HUES64 (cell line): ENCODE measurements around the gene HYDIN.

Source experiments
- H3K27ac ChIP-seq: 2 replicates; pipeline ENCODE4 v1.7.0; 2013; ENCODE audit warnings: low read depth, low read length, inconsistent platforms
- H3K27me3 ChIP-seq: 2 replicates; pipeline ENCODE4 v1.6.1; 2013; ENCODE audit warnings: mild to moderate bottlenecking, low read length; ENCODE audit not compliant: insufficient read depth
- H3K36me3 ChIP-seq: 2 replicates; pipeline ENCODE4 v1.6.1; 2013; ENCODE audit warnings: mild to moderate bottlenecking, low read length; ENCODE audit not compliant: insufficient read depth
- H3K4me1 ChIP-seq: 2 replicates; pipeline ENCODE4 v1.6.1; 2013; ENCODE audit warnings: mild to moderate bottlenecking, low read length, moderate library complexity; ENCODE audit not compliant: insufficient read depth
- H3K4me3 ChIP-seq: 2 replicates; pipeline ENCODE4 v1.5.1; 2013; ENCODE audit warnings: mild to moderate bottlenecking, low read length, moderate library complexity
- H3K9ac ChIP-seq: 2 replicates; pipeline ENCODE4 v1.6.1; 2013; ENCODE audit warnings: mild to moderate bottlenecking, low read depth, low read length
- H3K9me3 ChIP-seq: 2 replicates; pipeline ENCODE4 v1.6.1; 2013; ENCODE audit warnings: low read depth, low read length; ENCODE audit not compliant: insufficient read depth
- WGBS: fragments of 150-250, 120-280 bp; methylation state at CpG from one replicate; pipeline ENCODE4 v1.1.7; 2013; ENCODE audit warnings: missing lambda C conversion rate; 5-methylcytosine and 5-hydroxymethylcytosine counted together

Gene HYDIN

DNA sequence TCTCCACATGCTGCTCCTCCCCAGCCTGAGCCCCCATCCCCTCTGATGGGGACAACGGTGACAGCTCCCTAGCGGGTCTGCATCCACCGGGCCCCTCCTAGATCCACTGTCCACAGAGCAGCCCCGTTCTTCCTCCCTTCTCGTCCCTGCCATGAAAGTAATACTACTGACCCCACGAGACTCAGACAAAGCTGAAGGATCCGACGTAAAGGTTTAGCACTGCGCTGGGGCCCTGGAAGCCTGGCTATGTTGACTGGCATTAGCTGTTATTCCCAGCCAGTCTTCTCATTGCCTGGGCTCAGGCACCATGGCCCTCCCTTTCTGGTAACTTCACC lies 460.3 kb downstream of the HYDIN start:
- Histone ChIP-seq H3K9ac (no peak overlapping the region), H3K4me1 (no peaks in the 10 kb centered on the region), H3K27ac (no peak overlapping the region), H3K27me3 (no peaks in the 10 kb centered on the region), H3K9me3 (no peaks in the 10 kb centered on the region), H3K36me3 (peaks cover 41% of the 10 kb centered on the region), H3K4me3 (no peak overlapping the region)
- 96% methylated on average over 9 of the region's 9 CpGs for WGBS

DNA sequence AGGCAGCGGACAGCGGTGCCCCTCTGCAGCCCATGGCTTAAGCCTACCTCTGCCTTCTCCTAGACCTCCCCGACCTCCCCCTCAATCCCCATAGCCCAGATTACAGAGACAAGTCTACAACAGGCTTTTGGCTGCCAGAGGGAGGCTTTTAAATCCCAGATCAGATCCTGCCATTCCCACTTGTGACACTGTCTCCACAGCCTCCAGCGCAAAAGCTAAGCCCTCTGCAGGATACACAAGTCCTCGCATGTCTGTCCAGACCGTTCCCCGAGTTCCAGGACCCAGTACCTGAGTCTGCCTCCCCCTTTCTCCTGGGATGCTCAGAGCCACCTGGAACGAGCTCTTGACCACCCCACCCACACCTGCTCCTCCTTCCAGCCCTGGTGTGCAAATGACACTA lies 460.8 kb downstream of the HYDIN start:
- H3K4me1 ChIP-seq: no peaks in the 10 kb centered on the region
- 94% methylated on average over 8 of the region's 8 CpGs for WGBS
- no peaks in the 10 kb centered on the region for H3K27me3 ChIP-seq
- no peak overlapping the region for H3K4me3 ChIP-seq
- H3K27ac ChIP-seq: no peak overlapping the region
- H3K9ac ChIP-seq: no peak overlapping the region
- H3K36me3 ChIP-seq: peaks cover 41% of the 10 kb centered on the region
- H3K9me3 ChIP-seq: no peaks in the 10 kb centered on the region

DNA sequence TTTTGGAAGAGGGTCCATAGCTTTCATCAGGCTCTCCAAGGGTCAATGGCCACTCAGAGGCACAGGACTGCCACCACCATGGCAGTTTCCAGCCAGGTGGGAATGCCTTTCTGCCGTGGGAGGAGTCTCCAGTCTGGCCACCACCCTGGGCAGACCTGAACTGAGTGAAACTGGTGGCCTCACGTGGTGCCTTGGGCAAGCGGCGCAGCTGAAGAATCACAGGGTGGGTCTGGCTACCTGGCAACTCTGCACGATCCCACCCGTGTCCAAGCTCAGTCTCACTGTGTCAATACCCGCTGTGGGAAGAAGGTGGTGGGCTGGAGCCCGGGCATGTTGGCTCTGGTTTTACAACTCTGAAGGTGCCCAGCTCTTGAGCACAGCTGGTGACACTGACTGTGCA lies 461.4 kb downstream of the HYDIN start:
- Histone ChIP-seq H3K4me3 (no peak overlapping the region), H3K36me3 (peaks cover 39% of the 10 kb centered on the region), H3K9me3 (no peaks in the 10 kb centered on the region), H3K27ac (no peak overlapping the region), H3K27me3 (no peaks in the 10 kb centered on the region), H3K4me1 (no peaks in the 10 kb centered on the region), H3K9ac (no peak overlapping the region)
- 97% methylated on average over 8 of the region's 8 CpGs for WGBS

DNA sequence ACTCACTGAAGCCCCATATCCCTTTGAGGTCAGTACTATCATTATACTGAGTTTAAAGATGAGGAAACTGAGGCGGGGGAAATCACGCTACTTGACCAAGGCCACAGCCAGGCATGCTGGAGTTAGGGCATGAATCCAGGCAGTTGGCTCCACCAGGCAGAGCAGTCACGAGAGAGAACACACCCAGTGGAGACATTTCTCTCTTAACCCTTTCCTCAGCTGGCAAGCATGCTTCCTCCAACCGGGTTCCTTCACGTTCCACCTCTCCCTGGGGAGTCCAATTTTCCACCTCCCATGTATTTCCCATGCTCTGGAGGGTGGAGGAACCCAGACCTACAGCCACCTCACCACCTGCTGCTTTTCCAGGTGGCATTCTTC lies 462.3 kb downstream of the HYDIN start:
- Histone ChIP-seq H3K36me3 (peaks cover 35% of the 10 kb centered on the region), H3K4me3 (no peak overlapping the region), H3K9me3 (no peaks in the 10 kb centered on the region), H3K27me3 (no peaks in the 10 kb centered on the region), H3K27ac (no peak overlapping the region), H3K4me1 (no peaks in the 10 kb centered on the region), H3K9ac (no peak overlapping the region)
- 87% methylated on average over 5 of the region's 5 CpGs for WGBS

DNA sequence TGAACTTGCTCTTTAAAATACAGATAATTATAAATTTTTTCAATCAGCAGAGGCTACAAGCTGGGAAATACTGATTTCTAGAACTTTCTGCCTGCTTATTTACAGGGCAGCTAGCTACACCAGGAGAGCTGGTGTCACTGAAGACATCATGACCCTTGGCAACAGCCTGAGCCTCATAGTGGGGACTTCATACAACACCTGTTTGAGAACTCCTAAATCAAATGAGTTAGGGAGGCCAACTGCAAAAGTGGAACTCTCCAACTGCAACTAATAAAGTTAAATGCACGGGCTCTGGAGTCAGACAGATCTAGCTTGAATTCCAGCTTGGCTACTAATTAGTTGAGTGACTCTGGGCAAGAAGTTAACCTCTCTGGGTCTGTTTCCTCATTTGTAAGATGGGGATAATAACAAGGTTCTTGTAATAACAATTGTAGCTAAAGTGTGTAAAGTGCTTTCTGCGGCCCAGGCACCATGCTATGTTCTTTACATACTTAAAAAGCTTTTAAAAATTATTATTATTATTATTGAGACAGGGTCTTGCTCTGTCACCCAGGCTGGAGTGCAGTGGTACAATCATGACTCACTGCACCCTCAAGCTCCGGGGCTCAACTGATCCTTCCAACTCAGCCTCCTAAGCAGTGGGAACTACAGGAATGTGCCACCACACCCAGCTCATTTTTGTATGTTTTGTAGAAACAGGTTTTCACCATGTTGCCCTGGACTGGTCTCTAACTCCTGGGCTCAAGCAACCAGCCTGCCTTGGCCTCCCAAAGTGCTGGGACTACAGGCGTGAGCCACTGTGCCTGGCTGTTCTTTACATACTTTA lies 462.9 kb downstream of the HYDIN start:
- Histone ChIP-seq H3K4me3 (no peak overlapping the region), H3K36me3 (peaks cover 29% of the 10 kb centered on the region), H3K9ac (no peak overlapping the region), H3K27ac (no peak overlapping the region), H3K9me3 (no peaks in the 10 kb centered on the region), H3K4me1 (no peaks in the 10 kb centered on the region), H3K27me3 (no peaks in the 10 kb centered on the region)
- 91% methylated on average over 3 of the region's 4 CpGs for WGBS

DNA sequence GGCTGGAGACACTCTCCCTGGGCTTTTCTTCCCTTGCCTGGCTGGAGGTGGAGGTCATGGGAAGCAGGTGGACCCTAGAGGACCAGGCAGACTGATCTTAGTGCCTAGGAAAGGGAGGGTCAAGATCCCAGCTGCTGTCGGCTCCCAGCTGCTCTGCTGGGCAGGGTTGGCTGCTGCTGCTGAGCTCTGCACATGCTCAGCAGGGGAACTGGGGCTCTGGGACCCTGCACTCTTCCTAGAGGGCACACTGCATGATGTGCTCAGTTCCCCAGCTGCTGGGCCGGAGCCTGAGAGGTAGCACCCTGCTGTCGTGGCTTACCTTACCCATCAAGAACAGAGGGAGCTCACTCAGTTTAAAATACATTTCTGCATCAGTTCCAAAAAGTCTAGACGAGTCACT lies 463.9 kb downstream of the HYDIN start:
- H3K36me3 ChIP-seq: peaks cover 26% of the 10 kb centered on the region
- no peak overlapping the region for H3K9ac ChIP-seq
- H3K27me3 ChIP-seq: no peaks in the 10 kb centered on the region
- WGBS: 96% methylated on average over 4 of the region's 4 CpGs
- no peaks in the 10 kb centered on the region for H3K4me1 ChIP-seq
- H3K27ac ChIP-seq: no peak overlapping the region
- no peak overlapping the region for H3K4me3 ChIP-seq
- no peaks in the 10 kb centered on the region for H3K9me3 ChIP-seq

DNA sequence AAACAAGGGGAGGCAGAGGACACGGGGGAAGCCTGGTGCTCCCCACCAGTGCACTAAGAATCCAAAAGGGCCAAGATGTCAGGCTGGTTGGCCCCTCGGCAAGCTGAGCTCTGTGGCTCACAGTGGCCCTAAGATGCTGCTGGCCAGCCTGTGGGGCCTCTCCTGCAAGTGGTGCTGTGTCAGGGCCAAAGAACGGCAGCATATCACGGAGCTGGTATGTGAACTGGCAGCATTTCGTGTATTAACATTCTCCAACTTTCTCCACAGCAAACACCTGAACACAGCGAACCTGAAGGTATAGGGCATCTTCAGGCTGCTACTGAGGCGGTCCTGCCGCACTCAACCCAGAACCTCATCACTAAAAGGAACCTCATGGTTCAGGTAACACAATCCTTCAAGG lies 464.3 kb downstream of the HYDIN start:
- H3K27ac ChIP-seq: no peak overlapping the region
- H3K9ac ChIP-seq: no peak overlapping the region
- H3K4me3 ChIP-seq: no peak overlapping the region
- H3K27me3 ChIP-seq: no peaks in the 10 kb centered on the region
- H3K36me3 ChIP-seq: peaks cover 26% of the 10 kb centered on the region
- 92% methylated on average over 8 of the region's 8 CpGs for WGBS
- no peaks in the 10 kb centered on the region; the same call in 1 of the 2 replicates for H3K4me1 ChIP-seq
- no peaks in the 10 kb centered on the region for H3K9me3 ChIP-seq

DNA sequence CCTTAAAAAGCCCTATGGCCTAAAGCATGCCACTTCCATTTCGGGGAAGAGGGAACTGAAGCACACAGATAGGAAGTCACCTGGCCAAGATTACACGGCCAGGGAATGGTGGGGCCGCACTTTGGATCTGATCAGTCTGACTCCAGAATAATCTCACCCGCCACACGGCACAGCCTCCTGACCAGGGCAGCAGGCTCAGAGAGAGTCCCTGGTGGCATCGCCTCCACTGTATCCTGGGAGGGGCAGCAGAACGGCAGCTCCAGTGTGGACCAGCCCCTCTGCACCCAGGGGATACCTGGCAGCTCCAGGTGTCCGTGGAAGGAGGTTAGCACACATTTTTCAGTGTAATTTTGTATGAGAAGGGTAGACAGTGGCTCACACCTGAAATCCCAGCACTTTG lies 465.0 kb downstream of the HYDIN start:
- peaks cover 21% of the 10 kb centered on the region for H3K36me3 ChIP-seq
- 96% methylated on average over 8 of the region's 8 CpGs for WGBS
- H3K27ac ChIP-seq: no peak overlapping the region
- no peaks in the 10 kb centered on the region for H3K9me3 ChIP-seq
- no peak overlapping the region for H3K9ac ChIP-seq
- no peaks in the 10 kb centered on the region for H3K27me3 ChIP-seq
- no peak overlapping the region for H3K4me3 ChIP-seq
- H3K4me1 ChIP-seq: peaks cover 2% of the 10 kb centered on the region; the same call in 1 of the 2 replicates

DNA sequence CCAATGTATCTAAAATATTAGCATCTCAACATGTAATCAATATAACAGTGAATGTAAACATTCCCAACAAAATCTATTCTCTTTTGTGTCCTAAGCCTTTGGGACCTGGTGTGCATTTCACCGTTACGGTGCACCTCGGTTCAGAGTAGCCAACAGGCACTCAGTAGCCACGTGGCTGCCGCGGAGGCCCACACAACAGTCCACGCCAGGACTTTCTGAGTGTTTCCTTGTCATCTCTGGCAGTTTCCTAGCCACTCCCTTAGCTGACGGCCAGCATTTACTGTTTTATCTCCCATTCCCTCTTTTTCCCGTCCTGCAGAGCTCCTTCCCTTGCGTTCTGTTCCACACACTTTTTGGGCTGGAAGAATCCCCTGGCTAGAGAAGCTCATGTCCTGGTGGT lies 465.9 kb downstream of the HYDIN start:
- no peak overlapping the region for H3K4me3 ChIP-seq
- H3K9me3 ChIP-seq: no peaks in the 10 kb centered on the region
- no peak overlapping the region for H3K9ac ChIP-seq
- H3K36me3 ChIP-seq: peaks cover 15% of the 10 kb centered on the region; the same call in 1 of the 2 replicates
- H3K27me3 ChIP-seq: no peaks in the 10 kb centered on the region
- WGBS: 92% methylated on average over 10 of the region's 10 CpGs
- H3K4me1 ChIP-seq: peaks cover 9% of the 10 kb centered on the region; the same call in 1 of the 2 replicates
- no peak overlapping the region for H3K27ac ChIP-seq

DNA sequence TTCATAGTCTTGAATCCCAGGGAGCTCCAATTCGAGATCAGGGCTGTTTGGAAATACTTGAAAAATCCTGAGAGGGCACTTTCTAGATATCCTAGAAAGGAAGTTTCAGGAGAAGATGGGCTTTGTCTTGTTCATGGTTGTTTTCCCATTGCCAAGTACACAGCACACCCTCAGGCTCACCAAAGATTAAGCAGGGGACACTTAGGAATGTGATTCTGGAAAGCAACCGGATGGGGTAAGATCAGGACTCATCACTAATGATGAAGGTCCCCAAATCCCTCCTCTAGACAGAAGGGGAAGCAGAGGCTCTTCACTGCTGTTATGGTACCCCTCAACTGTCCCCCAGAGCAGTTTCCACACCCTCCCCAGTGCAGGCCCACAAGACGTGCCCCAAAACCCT lies 470.3 kb downstream of the HYDIN start:
- peak overlapping the region; percentile 24; the same call in 1 of the 2 replicates for H3K9ac ChIP-seq
- H3K27me3 ChIP-seq: no peaks in the 10 kb centered on the region
- 77% methylated on average over 3 of the region's 3 CpGs for WGBS
- no peaks in the 10 kb centered on the region for H3K9me3 ChIP-seq
- peaks cover 9% of the 10 kb centered on the region; the same call in 1 of the 2 replicates for H3K4me1 ChIP-seq
- no peak overlapping the region for H3K4me3 ChIP-seq
- peak overlapping the region; percentile 57; the same call in 1 of the 2 replicates for H3K27ac ChIP-seq
- H3K36me3 ChIP-seq: peaks cover 26% of the 10 kb centered on the region

DNA sequence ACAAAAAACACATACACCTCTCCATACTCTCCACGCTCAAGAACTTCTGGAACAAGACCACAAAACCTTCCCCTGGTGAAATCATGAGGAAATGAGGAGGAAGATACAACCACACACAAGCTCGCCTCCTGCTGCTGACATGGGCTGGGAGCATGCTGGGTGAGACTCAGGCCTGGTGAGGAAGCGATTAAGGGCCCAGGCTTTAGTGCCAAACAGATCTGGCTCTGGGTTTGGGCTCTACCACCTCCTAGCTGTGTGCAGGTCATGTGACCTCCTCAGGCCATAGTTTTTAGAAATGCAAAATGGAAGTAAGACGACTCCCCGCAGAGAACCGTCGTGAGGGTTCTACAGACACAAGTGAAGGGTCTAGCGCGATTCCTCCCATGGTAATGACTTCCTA lies 470.9 kb downstream of the HYDIN start:
- no peak overlapping the region for H3K4me3 ChIP-seq
- H3K27me3 ChIP-seq: no peaks in the 10 kb centered on the region
- H3K27ac ChIP-seq: peak overlapping the region; percentile 57; the same call in 1 of the 2 replicates
- H3K9ac ChIP-seq: 0 out of 2 replicates have a peak overlapping the region, but pooled peaks have one; percentile 24
- no peaks in the 10 kb centered on the region for H3K9me3 ChIP-seq
- WGBS: 44% methylated on average over 9 of the region's 9 CpGs
- peaks cover 9% of the 10 kb centered on the region; the same call in 1 of the 2 replicates for H3K4me1 ChIP-seq
- peaks cover 26% of the 10 kb centered on the region for H3K36me3 ChIP-seq
